ENCODE results near the gene CD28.
"Not testable (repeated sequence)": the region's sequence is repeated elsewhere in the genome, so short reads cannot be mapped to it uniquely, and the experiment has no call there.

Gene CD28

DNA sequence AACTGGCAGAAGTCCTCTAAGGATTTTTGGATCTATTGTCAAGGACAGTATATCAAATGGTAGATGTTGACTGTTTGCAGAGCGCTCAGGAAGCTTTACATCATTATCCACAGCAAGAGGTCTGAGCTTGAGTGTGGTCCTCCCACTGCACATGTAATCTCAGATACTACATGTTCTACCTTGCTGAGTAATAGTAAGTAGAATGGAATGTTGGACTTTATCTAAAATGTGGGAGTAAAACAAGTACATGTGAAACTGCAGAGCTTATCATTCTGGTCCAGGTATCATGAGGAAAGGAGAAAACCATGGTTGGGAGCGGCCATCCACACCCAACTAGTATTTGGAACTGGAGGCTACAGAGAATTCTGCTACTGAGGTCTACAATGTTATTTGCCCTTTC, 19.3 kb upstream of the CD28 start:
- no peak for DNase-seq (ENCODE audit: low read depth, low spot score)

DNA sequence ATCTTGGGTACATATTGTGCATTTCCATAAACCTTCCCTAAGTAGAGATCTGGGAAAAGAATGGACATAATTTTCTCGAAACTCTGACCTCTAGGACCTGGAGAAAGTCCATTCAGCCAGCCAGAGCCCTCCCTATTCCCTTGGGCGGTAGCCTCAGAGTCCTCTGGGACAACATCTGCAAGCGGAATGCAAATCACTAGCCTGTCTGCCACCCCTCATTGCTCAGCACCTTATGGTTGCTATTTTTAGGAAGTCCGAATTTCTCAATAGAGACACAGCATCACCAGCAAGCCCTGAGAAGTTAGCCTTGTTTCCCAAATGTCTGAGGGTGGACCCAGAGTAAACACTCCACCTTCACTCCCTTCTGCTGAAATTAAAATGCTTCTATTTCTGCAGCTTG, 17.6 kb upstream of the CD28 start:
- DNase-seq (ENCODE audit: low read depth, low spot score) = no peak

- no peak for DNase-seq (ENCODE audit: low read depth, low spot score)
These were observed 16.9 kb upstream of the CD28 start for GRCh38 chr2:203689426-203690116.

GRCh38 chr2:203690117-203690431, 16.4 kb upstream of the CD28 start:
- DNase-seq (ENCODE audit: low read depth, low spot score) = no peak

DNA sequence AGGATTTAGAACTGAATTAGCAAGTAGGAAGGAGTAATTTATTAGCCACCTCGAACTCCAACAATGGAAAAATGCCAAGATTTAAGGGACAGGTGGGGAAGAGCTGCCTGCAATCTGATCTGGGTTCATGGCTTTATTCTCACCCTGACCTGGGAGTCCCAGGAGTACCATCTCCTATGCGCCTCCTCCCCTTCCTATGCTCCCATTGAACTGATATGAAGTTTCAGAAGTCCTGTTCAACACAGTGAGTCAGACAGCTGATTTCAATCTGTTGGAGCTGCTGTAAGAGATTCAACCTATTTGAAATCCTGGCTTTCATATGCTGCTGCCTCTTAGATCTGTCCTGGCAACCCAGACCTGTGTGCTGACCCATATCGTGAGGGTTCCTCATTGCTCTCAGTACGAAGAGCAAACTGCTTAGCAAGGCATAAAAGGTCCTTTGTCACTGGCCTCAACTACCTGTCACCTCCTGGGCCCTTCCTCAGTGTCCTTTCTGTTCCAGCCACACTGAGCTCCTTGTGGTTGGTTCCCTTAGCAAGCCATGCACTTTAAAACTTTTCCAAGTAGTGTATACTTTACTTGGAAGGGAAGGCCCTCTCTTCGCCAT, 15.9 kb upstream of the CD28 start:
- no peak for DNase-seq (ENCODE audit: low read depth, low spot score)

GRCh38 chr2:203691149-203691548, 15.3 kb upstream of the CD28 start:
- DNase-seq (ENCODE audit: low read depth, low spot score) = no peak

DNA sequence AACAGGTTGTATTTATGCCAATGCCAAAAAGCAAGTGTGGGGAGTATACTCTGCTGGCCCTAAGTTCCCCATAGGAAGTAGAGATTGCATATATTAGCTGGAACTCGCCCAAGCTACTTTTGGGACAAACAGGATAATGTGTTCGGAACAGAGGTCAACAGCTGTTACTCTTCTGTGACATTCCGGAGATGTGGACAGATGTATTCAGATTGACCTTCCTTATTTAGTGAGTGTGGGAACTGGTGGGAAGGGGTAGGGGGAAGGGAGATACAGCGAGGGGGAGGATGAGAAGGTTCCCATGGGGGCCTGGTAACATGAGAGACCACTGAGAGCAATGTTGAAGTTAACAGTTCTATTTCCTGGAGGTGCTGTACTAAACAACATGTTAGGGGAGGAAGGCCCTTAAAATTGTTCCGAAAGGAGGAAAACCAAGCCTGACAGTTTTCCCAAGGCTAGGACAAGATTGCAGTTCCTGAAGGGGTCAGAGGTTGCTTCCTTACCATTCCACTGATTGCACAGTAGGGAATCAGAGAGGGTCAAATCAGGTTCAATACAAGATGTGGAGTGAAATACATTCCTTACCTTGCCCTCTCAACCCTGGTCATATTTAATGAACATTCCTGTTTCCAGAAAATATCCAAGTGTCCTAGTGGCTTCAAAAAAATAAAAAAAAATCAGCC, 14.3 kb upstream of the CD28 start:
- DNase-seq (ENCODE audit: low read depth, low spot score) = no peak

GRCh38 chr2:203693242-203693879, 13.1 kb upstream of the CD28 start:
- no peak for DNase-seq (ENCODE audit: low read depth, low spot score)

GRCh38 chr2:203694191-203694590, 12.2 kb upstream of the CD28 start:
- no peak for DNase-seq (ENCODE audit: low read depth, low spot score)

GRCh38 chr2:203697190-203697589, 9.2 kb upstream of the CD28 start:
- DNase-seq (ENCODE audit: low read depth, low spot score) = no peak

DNA sequence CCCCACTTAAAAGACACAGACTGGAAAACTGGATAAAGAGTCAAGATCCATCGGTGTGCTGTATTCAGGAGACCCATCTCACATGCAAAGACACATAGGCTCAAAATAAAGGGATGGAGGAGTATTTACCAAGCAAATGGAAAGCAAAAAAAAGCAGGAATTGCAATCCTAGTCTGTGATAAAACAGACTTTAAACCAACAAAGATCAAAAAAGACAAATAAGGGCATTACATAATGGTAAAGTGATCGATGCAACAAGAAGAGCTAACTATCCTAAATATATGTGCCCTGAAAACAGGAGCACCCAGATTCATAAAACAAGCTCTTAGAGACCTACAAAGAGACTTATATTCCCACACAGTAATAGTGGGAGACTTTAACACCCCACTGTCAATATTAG, 8.7 kb upstream of the CD28 start:
- DNase-seq (ENCODE audit: low read depth, low spot score) = not testable (repeated sequence)

DNA sequence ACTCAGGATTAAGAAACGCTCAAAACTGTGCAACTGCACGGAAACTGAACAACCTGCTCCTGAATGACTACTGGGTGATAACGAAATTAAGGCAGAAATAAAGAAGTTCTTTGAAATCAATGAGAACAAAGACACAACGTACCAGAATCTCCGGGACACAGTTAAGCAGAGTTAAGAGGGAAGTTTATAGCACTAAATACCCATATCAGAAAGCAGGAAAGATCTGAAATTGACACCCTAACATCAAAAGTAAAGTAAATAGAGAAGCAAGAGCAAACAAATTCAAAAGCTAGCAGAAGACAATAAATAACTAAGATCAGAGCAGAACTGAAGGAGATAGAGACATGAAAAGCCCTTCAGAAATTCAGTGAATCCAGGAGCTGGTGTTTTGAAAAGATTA, 8.0 kb upstream of the CD28 start:
- not testable (repeated sequence) for DNase-seq (ENCODE audit: low read depth, low spot score)

- no peak for DNase-seq (ENCODE audit: low read depth, low spot score)
These were observed 2.0 kb upstream of the CD28 start for GRCh38 chr2:203704430-203704829.

- no peak for DNase-seq (ENCODE audit: low read depth, low spot score)
These were observed 1.3 kb upstream of the CD28 start for GRCh38 chr2:203705178-203705577.

DNA sequence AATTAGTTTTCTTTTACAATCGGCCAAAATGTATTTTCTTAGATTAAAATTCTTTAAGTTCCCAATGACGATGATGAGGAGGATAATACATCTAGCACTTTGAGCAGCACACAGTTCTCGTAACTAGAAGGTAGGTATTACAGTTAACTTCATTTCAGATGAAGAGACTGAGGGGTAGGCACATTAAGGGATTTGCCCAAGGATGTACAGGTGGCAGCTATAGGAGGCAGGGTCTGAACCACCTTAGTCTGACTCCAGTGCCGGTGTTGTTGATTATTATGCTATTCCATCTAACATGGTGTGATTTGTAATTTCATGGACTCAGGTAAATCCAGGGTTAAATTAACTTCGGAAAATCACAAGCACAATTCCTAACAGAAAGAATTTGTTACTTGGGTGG, 1.1 kb downstream of the CD28 start:
- DNase-seq (ENCODE audit: low read depth, low spot score) = no peak

DNA sequence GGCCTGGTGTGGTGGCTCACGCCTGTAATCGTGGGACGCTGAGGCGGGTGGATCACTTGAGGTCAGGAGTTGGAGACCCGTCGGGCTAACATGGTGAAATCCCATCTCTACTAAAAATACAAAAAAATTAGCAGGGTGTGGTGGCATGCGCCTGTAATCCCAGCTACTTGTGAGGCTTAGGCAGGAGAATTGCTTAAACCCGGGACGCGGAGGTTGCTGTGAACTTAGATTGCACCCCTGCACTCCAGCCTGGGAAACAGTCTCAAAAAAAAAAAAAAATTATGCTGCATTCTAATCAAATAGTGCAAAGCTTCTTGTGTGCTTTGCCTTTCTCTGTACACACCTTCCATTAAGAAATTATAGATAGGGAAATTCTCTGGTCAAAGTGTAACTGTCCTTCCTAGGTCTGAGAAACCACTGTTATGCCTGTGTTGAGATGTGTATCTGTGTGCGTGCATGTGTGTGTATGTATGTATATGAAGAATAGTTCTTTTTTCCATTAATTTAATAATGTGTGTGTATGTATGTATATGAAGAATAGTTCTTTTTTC, 2.5 kb downstream of the CD28 start:
- DNase-seq (ENCODE audit: low read depth, low spot score) = no peak

- no peak for DNase-seq (ENCODE audit: low read depth, low spot score)
These were observed 3.1 kb downstream of the CD28 start for GRCh38 chr2:203709416-203710040.

DNA sequence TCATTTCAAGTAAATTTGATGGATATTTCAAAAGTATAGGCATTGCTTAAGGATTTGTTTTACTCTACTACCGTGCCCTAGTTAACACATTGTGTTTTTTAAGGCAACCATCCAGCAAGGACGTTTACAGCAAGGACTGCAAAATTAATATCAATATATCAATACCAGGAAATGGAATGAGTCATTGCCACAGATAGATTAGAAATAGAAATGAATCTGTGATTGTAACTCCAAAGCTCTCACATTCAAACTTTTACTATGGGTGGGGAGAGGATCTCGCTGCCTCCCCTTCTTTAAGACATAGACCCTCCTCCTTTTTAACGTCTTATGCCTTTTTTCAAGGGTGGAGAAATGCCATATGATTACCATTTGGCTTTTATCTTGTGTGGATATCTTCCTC, 3.8 kb downstream of the CD28 start:
- no peak for DNase-seq (ENCODE audit: low read depth, low spot score)

DNA sequence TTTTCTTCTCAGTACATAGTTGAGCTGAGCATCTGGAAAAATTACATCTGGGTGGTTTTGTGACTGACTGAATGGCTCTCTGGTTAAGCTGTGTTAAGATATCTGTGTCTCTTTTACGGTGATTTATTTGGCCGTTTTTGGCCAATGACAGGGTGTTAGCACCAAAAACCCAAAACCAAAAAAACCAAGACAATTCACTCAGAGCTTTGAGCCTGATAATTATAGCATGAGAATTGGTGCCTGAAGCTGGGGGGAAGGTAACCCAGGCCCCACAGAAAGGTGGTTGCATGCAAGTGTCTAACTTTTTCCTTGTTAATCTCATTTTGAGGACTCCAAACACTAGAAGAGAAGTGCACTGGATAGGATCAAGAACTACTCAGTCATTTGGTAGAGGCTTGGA, 4.5 kb downstream of the CD28 start:
- no peak for DNase-seq (ENCODE audit: low read depth, low spot score)

GRCh38 chr2:203711399-203711798, 5.0 kb downstream of the CD28 start:
- no peak for DNase-seq (ENCODE audit: low read depth, low spot score)

GRCh38 chr2:203713381-203713780, 6.9 kb downstream of the CD28 start:
- no peak for DNase-seq (ENCODE audit: low read depth, low spot score)

GRCh38 chr2:203714112-203714511, 7.7 kb downstream of the CD28 start:
- DNase-seq (ENCODE audit: low read depth, low spot score) = no peak

Measured in brain pericyte (primary cell).